Fibroblast of peridontal ligament (primary cell): ENCODE data around the gene SHISA8.
"Not testable (repeated sequence)": the region's sequence is repeated elsewhere in the genome, so short reads cannot be mapped to it uniquely, and the experiment has no call there.

Experiments used
- DNase-seq: peaks from one replicate; pipeline ENCODE4 v3.0.0-alpha.2; 2010; ENCODE audit errors: extremely low read depth

The SHISA8 gene

DNA sequence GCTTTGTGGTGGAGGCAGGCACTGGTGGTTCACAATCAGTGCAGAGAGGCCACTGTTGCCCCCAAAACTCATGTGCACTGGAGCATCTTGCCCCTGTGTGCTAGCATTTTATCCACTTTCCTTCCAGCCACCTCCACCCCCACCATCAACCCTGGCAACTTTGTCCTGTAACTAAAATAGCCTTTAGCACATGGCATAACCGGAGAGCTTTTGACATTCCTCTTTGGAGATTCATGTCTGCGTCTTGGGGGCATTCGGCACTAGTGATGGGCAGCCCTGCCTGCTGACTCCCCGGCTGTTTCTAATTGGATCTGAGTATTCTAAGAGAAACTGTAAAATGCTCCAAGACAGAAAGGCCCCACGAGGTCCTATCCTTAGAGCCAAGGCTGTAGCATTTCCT, 15.8 kb downstream of the SHISA8 start:
- no peak for DNase-seq

DNA sequence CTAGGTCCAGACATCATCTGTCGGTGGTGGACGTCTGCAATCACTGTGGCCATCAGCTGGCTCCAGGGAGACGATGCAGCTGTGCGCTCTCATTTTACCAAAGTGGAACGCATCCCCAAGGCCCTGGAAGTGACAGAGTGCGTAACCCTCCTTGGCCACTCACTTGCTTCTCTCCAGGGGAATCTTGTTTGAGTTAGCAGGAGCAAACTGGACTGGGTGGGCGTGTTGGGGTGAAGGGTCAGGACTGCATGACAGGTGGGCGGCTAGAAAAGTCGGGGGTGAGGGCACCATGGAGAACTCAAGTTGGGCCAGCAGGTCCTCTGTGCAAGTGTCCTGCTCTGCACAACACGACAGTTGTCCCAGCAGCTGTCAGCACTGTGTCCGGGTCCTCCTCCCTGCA, 16.2 kb downstream of the SHISA8 start:
- DNase-seq: no peak

DNA sequence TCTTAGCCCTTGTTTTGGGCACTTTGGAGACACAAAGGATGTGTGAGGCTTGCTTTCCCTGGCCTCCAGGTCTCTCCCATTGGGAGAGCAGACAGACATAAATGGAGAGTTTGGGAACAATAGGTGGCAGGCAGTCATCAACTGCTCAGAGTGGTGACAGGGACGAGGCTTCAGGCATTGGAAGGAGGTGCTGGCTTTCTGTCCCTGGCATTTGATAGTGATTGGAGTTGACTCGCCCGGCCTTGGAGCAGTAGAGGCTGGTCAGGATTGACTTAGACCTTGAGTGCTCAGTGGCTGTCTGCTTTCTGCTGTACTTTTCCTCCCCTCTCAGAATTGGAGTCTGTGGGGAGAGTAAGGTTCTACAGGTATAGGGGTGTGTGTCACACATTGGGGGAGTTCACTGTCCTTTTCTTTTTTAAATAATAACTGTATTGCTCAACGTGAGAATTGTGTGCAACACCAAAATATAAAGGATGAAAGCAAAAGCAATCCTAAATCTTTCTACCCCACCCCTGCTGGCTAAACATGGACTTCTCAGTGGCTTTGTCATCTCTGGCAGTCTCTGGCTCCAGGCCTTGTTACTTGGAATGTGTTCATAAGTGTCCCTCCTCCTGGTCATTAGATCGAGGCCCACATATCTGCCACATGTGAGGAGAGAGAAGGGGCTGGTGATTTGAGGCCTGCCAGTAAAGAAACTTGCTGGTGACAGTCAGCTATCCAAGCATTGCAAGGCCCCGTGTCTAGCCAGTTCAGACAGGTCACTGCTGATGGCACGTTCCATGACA, 21.1 kb downstream of the SHISA8 start:
- no peak for DNase-seq

DNA sequence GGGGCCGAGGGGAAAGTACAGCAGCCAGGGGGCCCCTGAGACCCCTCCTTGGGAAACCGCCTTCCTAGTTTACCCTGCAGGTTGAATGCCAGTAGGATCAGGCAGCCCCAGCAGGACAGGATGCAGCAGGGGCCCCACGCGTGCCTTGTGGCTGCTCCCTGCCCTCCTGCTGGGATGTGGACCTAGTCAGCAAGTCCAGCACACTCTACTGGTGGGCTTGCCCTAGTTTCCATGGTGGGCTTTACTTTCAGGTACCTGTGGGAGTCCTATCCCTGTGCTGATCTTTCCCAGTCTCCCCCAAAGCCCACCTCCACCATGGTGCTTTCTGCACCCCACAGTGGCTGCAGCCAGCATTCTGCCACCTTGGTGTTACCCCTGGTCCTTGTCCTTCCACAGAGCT, 22.2 kb downstream of the SHISA8 start:
- DNase-seq: no peak

DNA sequence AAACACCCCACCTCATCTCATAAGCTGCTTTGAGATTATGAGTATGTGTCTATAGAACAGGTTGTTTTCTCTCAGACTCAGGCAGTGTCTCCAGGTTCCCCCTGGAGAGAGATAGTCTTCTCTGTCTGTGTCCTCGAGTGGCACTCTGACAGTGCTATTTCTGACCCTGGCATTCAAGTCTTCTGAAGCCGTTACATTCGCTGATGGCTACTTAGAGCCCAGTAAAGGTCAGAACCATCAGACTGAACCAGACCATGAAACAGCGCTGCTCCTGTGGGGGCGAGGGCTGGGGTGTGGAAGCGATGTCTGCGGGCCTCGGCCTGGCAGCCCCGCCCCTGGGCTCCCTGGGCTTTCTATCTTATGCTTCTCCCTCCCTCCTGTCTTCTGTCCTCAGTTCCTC, 23.5 kb downstream of the SHISA8 start:
- no peak for DNase-seq

DNA sequence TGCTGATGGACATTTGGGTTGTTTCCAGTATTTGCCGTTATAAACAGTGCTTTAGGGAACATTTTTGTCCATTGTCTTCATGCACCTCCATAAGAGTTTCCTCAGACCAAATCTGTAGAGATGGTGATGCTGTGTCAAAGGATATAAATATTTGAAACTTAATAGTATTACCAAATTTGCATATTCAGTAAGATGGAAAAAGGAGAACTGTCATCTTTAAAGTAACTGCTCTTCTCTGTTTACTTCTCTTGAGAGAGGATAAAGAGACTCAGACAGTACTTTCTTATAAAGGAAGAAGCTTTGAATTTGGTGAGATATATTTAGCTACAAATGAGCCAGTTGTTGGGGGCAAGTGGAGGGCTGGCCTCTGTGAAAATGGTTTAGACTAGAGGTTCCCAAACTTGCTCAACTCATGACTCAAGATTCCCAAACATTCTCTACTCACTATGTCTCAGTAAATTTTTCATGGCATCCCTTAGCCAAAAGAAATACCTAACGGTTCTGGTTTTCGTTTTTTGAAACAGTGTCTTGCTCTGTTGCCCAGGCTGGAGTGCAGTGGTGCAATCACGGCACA, 26.2 kb downstream of the SHISA8 start:
- peak; percentile 73 for DNase-seq

DNA sequence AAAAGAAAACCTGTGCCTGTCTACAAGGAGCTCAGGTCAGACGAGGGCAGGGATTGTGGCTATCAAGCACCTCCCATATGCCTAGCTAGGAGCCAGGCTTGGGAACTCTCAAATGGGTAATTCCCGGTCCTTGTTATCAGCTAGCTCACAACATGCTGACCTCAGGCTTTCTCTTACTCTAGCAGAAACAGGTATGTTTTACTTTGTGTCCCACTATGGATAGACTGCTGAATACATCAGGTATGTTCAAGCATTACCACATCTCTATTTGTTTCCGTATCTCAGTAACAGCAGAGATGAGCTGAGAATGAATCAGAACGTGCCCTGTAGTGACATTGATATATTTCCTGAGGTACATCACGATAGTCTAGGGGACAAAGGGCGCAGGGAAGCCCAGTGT, 29.4 kb downstream of the SHISA8 start:
- DNase-seq: no peak

DNA sequence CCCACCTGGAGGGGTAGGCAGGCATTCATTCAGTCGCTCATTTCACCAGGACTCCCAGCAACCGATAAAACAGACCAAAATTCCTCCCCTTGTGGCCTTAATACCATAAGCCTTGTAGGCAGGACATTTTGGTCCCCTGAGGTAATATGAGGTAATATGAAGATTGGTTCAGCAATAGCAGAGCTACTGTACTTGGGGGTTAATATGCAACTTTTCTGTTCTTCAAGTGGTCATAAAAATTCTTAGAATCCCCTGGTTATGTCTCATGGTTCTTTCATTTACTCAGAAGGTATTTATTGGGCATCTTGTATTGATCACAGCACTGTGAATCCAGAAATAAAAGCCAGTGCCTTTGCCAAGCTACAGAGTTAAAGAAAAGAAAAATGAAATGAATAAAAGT, 29.8 kb downstream of the SHISA8 start:
- DNase-seq: no peak

DNA sequence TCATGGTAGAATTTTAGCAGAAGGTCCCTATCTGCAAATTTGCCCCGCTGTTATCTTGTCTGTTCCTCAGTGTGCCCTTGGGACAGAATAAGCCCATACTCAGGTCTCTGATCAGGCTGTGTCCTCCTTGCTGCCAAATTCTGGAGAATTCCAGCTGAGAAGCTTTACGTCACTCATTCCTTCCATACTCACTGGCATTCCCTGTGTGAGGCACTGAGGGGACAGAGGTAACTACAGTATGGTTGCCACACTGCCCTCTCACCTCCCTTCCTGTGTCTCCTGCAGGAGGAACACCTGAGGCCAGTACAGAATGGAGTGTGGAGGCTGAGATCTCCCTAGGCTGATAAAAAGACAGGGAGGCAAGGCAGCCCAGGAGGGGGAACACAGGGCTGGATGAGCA, 31.5 kb downstream of the SHISA8 start:
- no peak for DNase-seq

DNA sequence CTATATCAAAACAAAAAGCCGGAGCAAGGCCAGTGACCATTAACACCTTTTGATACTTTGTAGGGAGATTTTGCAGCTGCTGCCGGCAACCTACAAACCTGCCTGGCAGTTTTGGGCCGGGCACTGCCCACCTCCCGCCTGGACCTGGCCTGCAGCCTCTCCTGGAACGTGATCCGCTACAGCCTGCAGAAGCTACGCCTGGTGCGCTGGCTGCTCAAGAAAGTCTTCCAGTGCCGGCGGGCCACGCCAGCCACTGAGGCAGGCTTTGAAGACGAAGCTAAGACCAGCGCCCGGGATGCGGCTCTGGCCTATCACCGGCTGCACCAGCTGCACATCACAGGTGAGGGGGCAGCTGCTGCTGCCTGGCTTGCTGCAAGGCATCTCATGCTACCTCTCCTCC, 34.2 kb downstream of the SHISA8 start:
- no peak for DNase-seq

DNA sequence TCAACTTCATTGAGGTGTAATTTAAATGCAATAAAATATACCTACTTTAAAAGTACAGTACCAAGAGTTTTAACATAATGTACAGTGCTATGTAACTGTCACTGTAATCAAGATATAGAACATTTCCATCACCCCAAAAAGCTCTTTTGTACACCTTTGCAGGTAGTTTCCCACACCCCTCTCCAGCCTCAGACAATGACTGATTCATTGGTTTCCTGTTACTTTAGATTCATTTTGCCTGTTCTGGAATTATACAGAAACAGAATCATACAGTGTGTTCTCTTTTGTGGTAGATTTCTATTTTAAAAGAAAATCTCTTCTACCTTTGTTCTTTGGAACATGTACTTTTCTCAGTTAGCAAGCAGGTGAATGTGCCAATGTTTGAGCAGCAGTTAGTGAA, 38.2 kb downstream of the SHISA8 start:
- DNase-seq: no peak

DNA sequence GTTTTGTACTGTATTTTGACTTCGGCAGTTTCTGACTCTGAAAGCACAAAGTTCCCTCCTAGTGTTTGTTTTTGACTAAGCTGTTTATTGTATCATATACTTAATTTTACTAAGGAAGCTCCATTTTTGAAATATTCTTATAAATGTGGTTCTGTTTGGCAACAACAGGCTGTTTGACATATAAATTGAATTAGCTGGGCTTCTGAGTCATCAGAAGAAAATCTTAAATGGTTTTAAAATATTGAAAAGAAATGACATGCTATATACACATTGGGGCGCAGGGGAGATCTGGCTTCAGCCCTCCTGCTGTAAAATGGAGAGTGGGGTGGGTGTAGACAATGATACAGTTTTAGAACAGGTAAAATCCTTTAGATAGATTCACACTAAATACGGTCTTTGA, 38.6 kb downstream of the SHISA8 start:
- peak; percentile 58 for DNase-seq

DNA sequence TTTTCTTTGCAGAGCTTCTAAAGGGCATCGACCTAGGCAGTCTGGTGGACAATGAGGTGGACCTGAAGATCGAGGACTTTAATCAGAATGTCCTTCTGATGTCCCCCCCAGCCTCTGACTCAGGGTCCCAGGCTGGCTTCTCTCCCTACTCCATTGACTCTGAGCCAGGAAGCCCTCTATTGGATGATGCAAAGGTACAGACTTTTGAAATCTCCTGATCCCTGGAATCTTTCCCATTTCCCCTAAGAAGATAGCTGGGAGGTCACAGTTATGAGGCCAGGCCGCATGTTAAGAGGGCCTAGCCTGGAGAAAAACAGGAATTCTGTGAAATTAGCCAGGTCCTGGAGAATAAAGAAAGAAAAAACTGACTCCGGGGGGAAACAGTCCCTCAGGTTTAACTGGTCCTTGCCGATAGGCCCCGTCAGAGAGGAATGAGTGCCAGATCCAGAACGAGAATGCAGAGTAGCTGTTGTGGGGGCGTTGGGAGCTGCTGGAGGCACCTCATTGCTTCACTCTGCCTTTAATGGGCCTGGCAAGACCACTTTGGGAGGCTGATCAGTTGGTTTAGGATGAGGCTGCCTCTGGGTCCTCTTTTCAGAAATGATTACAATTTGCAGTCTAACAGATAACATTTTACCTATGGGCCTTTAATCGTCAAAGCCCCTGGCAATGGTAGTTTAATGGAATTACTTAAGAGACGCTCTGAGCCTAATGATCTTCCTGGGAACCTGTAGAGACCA, 39.2 kb downstream of the SHISA8 start:
- DNase-seq: no peak

DNA sequence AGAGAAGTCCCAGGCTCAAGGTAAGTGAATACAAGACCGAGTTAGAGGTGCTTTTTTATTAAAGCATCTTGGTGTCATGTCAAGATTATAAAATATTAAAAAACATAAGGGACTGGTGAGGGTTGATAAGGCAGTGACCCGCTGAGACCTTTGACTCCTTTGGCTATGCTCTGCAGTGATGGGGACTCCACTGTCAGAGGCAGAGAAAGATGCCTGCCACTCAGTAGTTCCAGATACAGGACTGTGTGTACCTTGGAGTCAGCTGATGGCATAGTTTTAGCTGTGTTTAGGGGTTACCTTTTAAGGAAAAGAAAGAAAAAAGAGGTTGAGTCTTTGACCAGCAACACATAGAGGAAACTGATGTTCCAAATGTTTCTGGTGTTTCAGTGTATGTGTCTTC, 40.8 kb downstream of the SHISA8 start:
- no peak for DNase-seq

DNA sequence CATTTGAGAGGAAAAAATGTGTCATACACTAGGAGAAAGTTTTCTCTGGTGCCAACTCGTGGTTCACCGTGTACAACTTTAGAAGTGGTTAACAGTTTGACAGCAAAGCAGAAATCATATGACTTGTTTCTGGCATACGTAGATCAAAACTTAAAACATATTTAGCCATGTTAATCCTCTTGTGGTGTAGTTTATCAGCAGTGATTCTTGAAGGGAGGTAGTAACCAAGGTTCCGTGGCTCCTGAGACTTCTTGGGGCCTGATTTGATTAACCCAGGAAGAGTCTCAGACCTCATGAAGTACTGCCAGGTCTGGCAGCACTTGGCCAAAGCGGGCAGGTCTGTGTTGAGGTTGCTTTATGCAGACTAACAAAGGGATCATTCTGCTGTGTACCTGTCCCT, 41.5 kb downstream of the SHISA8 start:
- no peak for DNase-seq

DNA sequence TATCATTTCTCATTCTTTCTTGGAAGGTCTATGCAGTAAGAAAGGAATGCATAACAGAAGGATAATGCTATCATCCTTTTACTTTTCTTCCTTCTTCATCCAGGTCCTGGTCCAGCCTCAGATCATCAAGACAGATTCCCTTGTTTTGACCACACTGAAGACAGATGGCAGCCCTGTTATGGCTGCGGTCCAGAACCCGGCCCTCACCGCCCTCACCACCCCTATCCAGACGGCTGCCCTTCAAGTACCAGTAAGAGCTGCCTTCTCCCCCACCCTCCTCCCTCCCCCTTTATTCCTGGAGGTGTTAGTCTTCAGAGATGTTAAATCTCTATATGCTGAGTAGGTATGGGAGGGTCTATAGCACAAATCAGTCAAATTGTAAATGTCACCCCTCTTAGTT, 44.1 kb downstream of the SHISA8 start:
- no peak for DNase-seq

DNA sequence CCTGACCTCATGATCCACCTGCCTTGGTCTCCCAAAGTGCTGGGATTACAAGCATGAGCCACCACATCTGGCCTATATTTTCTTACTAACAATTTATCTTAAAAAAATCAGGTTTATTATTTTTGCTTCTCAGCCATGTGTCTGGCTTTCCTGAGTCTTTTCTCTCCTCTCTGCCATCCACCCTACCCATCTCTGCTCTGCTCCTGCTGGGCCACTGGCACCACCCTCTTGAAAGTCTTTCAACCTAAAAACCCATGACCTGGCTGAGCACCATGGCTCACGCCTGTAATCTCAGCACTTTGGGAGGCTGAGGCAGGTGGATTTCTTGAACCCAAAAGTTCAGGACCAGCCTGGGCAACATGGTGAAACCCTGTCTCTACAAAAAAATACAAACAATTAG, 44.8 kb downstream of the SHISA8 start:
- not testable (repeated sequence) for DNase-seq

DNA sequence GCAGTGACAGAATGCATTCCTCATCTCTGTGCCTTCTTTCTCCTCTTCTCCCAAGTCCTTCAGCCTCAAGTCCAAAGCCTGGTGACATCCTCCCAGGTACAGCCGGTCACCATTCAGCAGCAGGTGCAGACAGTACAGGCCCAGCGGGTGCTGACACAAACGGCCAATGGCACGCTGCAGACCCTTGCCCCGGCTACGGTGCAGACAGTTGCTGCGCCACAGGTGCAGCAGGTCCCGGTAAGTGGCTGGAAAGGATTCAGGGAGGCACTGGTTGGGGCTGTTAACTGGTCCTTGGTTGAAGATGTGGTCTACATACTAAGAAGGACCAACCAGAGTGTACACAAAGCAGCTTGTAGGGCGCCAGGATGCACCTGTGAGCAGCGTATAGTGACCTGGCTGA, 46.3 kb downstream of the SHISA8 start:
- no peak for DNase-seq

DNA sequence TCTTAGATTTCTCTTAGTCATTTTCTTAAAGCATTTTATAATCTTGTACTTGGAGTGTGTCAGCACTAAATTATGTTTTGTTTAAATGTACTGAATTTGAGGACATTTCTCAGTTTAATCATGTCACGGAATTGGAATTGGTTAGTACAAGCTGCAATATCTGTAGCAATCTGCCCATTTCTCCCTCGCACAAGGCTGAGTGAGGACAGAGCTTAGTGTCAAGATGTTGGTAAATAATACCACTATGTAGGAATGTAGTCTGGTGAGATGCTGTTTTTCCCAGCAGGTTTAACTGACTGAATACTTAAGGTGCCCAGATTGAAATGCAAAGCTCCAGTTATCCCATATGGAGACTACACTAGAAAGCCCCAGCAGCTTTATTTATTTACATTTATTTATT, 51.4 kb downstream of the SHISA8 start:
- no peak for DNase-seq

DNA sequence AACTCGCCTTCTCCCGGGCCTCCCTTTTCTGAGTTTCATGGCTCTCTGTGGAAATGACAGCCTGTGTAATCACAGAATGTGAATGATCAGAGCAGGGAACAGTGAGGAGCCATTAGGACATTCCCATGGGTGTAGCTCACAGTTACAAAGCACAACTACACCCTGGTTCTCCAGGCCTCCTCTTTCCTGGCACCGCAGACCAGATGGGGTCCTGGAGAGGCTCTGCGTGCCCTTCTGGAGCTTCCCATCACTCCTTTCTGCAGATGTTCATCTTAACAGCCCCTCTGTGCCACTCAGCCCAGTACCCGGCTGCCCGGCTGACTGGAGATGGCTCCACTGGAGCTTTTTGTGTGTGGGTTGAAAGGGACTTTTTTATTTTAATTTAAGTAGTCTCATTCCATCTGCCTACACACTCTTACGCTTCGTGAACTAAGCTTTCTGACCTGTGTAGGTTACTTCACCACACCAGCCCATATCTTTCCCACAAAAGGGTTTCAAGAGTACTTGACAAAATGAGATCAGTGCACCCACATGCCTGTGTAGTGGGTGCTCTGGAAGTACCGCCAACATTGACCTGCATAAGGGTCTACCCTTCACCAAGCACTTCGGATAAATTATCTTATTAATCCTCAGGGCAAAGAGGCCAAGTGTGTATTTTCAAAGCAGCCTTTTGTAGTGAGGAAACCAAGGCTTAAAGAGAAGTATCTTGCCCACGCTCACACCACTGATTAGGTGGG, 52.2 kb downstream of the SHISA8 start:
- DNase-seq: no peak

DNA sequence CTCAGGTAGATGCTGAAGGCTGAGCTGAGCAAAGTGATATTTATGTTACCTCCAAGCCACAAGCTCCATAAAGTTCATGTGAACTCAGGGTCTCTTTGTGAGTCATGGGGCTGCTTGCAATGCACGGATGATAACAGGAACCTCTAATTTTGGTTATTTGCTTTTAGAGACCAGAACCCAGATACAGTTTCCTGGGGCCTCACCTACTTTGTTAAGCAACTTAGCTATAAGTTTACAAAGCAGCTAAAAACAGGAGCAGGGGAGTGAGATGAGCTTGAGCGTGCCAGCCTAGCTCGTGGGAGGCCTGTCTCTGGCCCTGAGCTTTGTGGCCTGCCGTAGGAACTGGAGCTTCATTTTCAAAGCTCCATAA, 52.7 kb downstream of the SHISA8 start:
- DNase-seq: peak; percentile 27
